Measurements from ENCODE around the gene ZNF92.

- no peak for TF ChIP-seq POLR2A (IDR thresholded peaks at IDR 0.05; ENCODE audit: low read depth, low read length)
- no peak for TF ChIP-seq POLR2AphosphoS5 (IDR thresholded peaks at IDR 0.05; ENCODE audit: low read depth, low read length)
- TF ChIP-seq TAF1 (IDR thresholded peaks at IDR 0.05; ENCODE audit: low read depth, low read length), result no peak
- no peak for TF ChIP-seq SPI1 (IDR thresholded peaks at IDR 0.05; ENCODE audit: low read depth, low read length)
- no peak for TF ChIP-seq POU2F2 (IDR thresholded peaks at IDR 0.05; ENCODE audit: low read depth, low read length)
Measured at GRCh38 chr7:65339257-65339656, 34.4 kb upstream of the ZNF92 start.

Data from GM12891 (cell line).